Brain microvascular endothelial cell (primary cell): ENCODE data around the gene TOE1.

Experiments
- DNase-seq: peaks from one replicate; pipeline ENCODE4 v3.0.0-alpha.2; 2020
- H3K27ac ChIP-seq: fragments of 250-450 bp; sonication (Bioruptor Pico); 2 replicates; pipeline ENCODE4 v1.5.1; 2020; ENCODE audit warnings: mild to moderate bottlenecking, moderate library complexity
- H3K27me3 ChIP-seq: fragments of 250-450 bp; sonication (Bioruptor Pico); replicated peaks from 2 replicates; pipeline ENCODE4 v1.5.1; 2020; ENCODE audit warnings: mild to moderate bottlenecking
- H3K36me3 ChIP-seq: fragments of 250-450 bp; sonication (Bioruptor Pico); replicated peaks from 2 replicates; pipeline ENCODE4 v1.5.1; 2020; ENCODE audit warnings: mild to moderate bottlenecking
- H3K4me3 ChIP-seq: 2 replicates; pipeline ENCODE4 v1.5.1; 2011; ENCODE audit warnings: low read depth, mild to moderate bottlenecking, control low read depth, low read length, moderate library complexity
- CTCF ChIP-seq: IDR thresholded peaks from 2 replicates; pipeline ENCODE4 v1.5.1; 2011; ENCODE audit warnings: low read depth, mild to moderate bottlenecking, moderate library complexity, low read length, control low read depth, inconsistent platforms; ENCODE audit errors: missing control alignments
- in situ Hi-C: cut with HindIII; loops from 2 replicates; pipeline ENCODE4 v1.10.0; 2017; ENCODE audit warnings: low sequenced_read_pairs, low pct_ligation_motif_present

Gene TOE1

GRCh38 chr1:45386219-45386618 is 46.2 kb downstream of the TOE1 start:
- H3K27ac ChIP-seq: no peak overlapping the region
- H3K4me3 ChIP-seq: no peak overlapping the region
- no peaks in the 10 kb centered on the region for H3K27me3 ChIP-seq
- DNase-seq: no peak
- TF ChIP-seq CTCF: no peak
- in situ Hi-C loops: no loop called here
- no peaks in the 10 kb centered on the region for H3K36me3 ChIP-seq
